ENCODE measurements around the gene ADGRG6. TPM values are rescaled to one million over a fixed set of nuclear protein-coding genes. Genes with fewer than 3 reads are reported as not detected.

The ADGRG6 gene
- total RNA-seq, 4 donors from 2014 or later, result 15.7 to 75.2 (median 19.2) TPM

DNA sequence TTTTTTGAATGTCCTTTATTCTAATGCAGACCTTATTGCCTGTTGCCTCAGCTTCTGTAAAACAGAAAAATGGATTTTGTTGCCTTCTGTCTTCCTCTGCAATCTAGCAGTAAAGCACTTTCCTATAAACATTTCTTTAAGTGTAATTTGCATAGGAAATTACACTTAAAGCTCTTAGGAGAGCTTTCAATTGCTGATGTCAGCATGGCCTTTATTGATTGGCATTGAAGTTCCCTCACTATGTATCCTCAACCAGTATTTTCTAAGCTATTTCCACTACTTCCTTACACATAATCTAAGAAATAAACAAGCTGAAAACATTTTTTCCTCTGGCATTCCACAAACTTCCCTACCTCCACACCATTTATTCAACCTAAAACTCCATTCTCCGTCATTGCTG lies 22.3 kb downstream of the ADGRG6 start:
- no peak for DNase-seq
- WGBS, 2 donors (ENCODE audit: low coverage in 1 of 2), result 74 to 90% methylated on average over 1 of the region's 1 CpG
- H3K27me3 ChIP-seq, result no peaks in the 10 kb centered on the region
- no peak overlapping the region for H3K4me3 ChIP-seq
- peaks cover 0 to 27% (median 7%) of the 10 kb centered on the region in 4 donors for H3K4me1 ChIP-seq
- in situ Hi-C loops (cut with MboI; ENCODE audit: low pct_ligation_motif_present in 1 of 4, low pct_unique_long_range_greater_than_20kb in 1 of 4, low sequenced_read_pairs in 3 of 4), result no loop called here
- TF ChIP-seq EP300 (IDR thresholded peaks at IDR 0.05; ENCODE audit: low read depth), result no peak
- H3K9me3 ChIP-seq, result no peaks in the 10 kb centered on the region
- H3K36me3 ChIP-seq, result no peaks in the 10 kb centered on the region
- intact Hi-C loops (cut with DNase I; ENCODE audit: low total_unique reads), result no loop called here
- peak overlapping the region in 3 of 4 donors; percentile 6 to 68 (median 41) for H3K27ac ChIP-seq

DNA sequence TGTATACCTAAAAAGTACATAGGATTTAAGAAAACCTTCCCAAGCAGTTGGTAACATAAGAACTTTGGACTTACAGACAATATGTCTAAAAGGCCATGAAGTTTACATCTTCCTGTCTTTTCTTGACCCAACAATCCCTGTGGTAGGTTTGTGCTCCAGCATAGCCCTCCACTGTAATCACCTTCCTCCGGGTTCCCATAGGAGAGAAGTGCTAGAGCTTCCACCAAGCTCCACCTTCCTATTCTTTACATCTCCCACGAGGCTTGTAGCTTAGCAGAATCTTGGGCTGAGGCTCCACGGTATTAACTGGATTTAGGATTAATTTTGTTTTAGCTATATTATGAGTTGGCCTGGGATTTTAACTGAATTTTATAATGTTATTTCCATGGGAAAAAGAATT lies 23.3 kb downstream of the ADGRG6 start:
- no peak for DNase-seq
- intact Hi-C loops (cut with DNase I; ENCODE audit: low total_unique reads) (no loop called here), in situ Hi-C loops (cut with MboI; ENCODE audit: low pct_ligation_motif_present in 1 of 4, low pct_unique_long_range_greater_than_20kb in 1 of 4, low sequenced_read_pairs in 3 of 4) (no loop called here)
- Histone ChIP-seq H3K27ac (no peak overlapping the region), H3K36me3 (no peaks in the 10 kb centered on the region), H3K9me3 (no peaks in the 10 kb centered on the region), H3K27me3 (no peaks in the 10 kb centered on the region), H3K4me1 (peaks cover 0 to 27% (median 7%) of the 10 kb centered on the region in 4 donors), H3K4me3 (no peak overlapping the region)
- WGBS, 2 donors (ENCODE audit: low coverage in 1 of 2), result 66 to 82% methylated on average over 3 of the region's 3 CpGs
- TF ChIP-seq, protein P1, sequence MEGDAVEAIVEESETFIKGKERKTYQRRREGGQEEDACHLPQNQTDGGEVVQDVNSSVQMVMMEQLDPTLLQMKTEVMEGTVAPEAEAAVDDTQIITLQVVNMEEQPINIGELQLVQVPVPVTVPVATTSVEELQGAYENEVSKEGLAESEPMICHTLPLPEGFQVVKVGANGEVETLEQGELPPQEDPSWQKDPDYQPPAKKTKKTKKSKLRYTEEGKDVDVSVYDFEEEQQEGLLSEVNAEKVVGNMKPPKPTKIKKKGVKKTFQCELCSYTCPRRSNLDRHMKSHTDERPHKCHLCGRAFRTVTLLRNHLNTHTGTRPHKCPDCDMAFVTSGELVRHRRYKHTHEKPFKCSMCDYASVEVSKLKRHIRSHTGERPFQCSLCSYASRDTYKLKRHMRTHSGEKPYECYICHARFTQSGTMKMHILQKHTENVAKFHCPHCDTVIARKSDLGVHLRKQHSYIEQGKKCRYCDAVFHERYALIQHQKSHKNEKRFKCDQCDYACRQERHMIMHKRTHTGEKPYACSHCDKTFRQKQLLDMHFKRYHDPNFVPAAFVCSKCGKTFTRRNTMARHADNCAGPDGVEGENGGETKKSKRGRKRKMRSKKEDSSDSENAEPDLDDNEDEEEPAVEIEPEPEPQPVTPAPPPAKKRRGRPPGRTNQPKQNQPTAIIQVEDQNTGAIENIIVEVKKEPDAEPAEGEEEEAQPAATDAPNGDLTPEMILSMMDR (IDR thresholded peaks at IDR 0.05), result no peak
- TF ChIP-seq POLR2AphosphoS5 (IDR thresholded peaks at IDR 0.05) (no peak), EP300 (IDR thresholded peaks at IDR 0.05; ENCODE audit: low read depth) (no peak), POLR2A (IDR thresholded peaks at IDR 0.05) (no peak)

DNA sequence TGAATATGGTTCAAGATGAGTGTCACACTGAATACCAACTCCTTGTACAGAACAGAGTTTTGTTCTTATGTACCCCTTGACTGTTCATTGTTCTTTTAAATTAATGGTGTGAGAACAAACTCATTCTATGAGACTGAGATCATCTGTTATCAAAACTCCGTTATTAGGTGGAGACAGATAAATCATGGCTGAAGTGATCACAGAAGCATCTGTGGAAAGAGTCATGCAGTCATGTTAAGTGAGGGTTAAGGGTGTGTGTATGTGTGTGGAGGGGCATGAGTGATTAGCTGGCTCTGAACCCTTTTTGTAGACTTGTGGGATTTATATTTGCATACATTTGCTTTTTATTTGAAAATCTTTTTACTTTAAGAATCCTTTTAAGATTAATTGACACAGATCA lies 24.7 kb downstream of the ADGRG6 start:
- H3K4me3 ChIP-seq, result no peak overlapping the region
- no peak overlapping the region for H3K27ac ChIP-seq
- H3K36me3 ChIP-seq, result no peaks in the 10 kb centered on the region
- H3K4me1 ChIP-seq, result peaks cover 0 to 27% (median 7%) of the 10 kb centered on the region in 4 donors
- no peak for DNase-seq
- H3K27me3 ChIP-seq, result no peaks in the 10 kb centered on the region
- in situ Hi-C loops (cut with MboI; ENCODE audit: low pct_ligation_motif_present in 1 of 4, low pct_unique_long_range_greater_than_20kb in 1 of 4, low sequenced_read_pairs in 3 of 4), result no loop called here
- no peaks in the 10 kb centered on the region for H3K9me3 ChIP-seq
- intact Hi-C loops (cut with DNase I; ENCODE audit: low total_unique reads), result no loop called here
- TF ChIP-seq EP300 (IDR thresholded peaks at IDR 0.05; ENCODE audit: low read depth), result no peak
- no peak for TF ChIP-seq POLR2A (IDR thresholded peaks at IDR 0.05)
- TF ChIP-seq POLR2AphosphoS5 (IDR thresholded peaks at IDR 0.05), result no peak
- TF ChIP-seq, protein P1 (IDR thresholded peaks at IDR 0.05), result no peak
- WGBS, 2 donors (ENCODE audit: low coverage in 1 of 2), result 60 to 79% methylated on average over 1 of the region's 1 CpG

DNA sequence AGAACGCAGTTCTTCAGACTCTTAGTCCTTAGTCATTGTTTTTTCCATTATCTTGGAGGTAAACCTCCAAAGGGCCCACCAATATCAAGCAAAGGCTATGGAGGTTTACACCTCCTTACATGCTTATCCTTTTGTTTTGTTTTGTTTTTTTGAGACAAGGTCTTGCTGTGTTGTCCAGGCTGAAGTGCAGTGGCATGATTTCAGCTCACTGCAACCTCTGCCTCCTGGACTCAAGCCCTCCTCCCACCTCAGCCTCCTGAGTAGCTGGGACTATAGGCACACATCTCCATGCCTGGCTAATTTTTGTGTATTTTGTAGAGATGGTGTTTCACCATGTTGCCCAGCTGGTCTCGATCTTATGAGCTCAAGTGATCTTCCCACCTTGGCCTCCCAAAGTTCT lies 26.3 kb downstream of the ADGRG6 start:
- Histone ChIP-seq H3K4me3 (no peak overlapping the region), H3K27ac (no peak overlapping the region), H3K27me3 (no peaks in the 10 kb centered on the region), H3K4me1 (peaks cover 0 to 18% (median 5%) of the 10 kb centered on the region in 4 donors), H3K36me3 (no peaks in the 10 kb centered on the region), H3K9me3 (no peaks in the 10 kb centered on the region)
- no peak for DNase-seq
- intact Hi-C loops (cut with DNase I; ENCODE audit: low total_unique reads), result no loop called here
- WGBS, 2 donors (ENCODE audit: low coverage in 1 of 2), result 84 to 91% methylated on average over 1 to 2 of the region's 2 CpGs
- TF ChIP-seq POLR2AphosphoS5 (IDR thresholded peaks at IDR 0.05) (no peak), EP300 (IDR thresholded peaks at IDR 0.05; ENCODE audit: low read depth) (no peak), POLR2A (IDR thresholded peaks at IDR 0.05) (no peak)
- TF ChIP-seq, protein P1 (IDR thresholded peaks at IDR 0.05), result no peak
- in situ Hi-C loops (cut with MboI; ENCODE audit: low pct_ligation_motif_present in 1 of 4, low pct_unique_long_range_greater_than_20kb in 1 of 4, low sequenced_read_pairs in 3 of 4), result no loop called here

DNA sequence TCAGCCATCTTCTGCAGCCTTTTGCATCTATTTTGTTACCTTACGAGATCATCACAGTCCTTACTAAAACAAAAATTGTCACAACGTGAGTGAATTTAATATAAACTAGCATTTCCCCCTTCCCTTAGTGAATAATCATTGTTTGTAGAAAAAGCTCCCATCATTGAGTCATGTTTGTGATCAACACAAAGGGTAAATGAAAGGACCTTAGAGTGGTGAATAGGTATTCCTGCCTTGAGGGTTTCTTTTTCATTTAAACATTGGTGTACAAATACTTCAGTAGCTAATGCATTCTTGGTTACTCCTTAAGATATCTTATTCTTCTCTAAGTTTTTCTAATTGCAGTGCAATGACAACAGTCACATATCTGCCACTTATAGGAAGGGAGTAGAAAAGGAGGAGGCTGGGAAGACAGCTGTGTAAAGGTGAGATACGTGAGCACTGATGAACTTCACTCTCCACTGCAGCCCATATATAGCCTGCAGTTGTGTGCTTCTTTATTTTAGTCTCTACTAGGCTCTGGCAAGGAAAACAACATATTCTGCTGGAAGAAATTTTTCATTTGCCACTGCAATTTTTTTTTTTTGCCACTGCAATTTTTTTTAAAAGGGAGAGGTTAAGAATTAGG lies 27.8 kb downstream of the ADGRG6 start:
- H3K4me1 ChIP-seq, result peaks cover 0 to 3% (median 0%) of the 10 kb centered on the region in 4 donors
- H3K27ac ChIP-seq, result no peak overlapping the region
- WGBS, 2 donors (ENCODE audit: low coverage in 1 of 2), result 69 to 76% methylated on average over 3 of the region's 3 CpGs
- H3K9me3 ChIP-seq, result no peaks in the 10 kb centered on the region
- TF ChIP-seq POLR2A (IDR thresholded peaks at IDR 0.05) (no peak), EP300 (IDR thresholded peaks at IDR 0.05; ENCODE audit: low read depth) (no peak), POLR2AphosphoS5 (IDR thresholded peaks at IDR 0.05) (no peak)
- TF ChIP-seq, protein P1 (IDR thresholded peaks at IDR 0.05), result no peak
- H3K4me3 ChIP-seq, result no peak overlapping the region
- H3K36me3 ChIP-seq, result no peaks in the 10 kb centered on the region
- H3K27me3 ChIP-seq, result no peaks in the 10 kb centered on the region
- no peak for DNase-seq
- in situ Hi-C loops (cut with MboI; ENCODE audit: low pct_ligation_motif_present in 1 of 4, low pct_unique_long_range_greater_than_20kb in 1 of 4, low sequenced_read_pairs in 3 of 4), result no loop called here
- intact Hi-C loops (cut with DNase I; ENCODE audit: low total_unique reads), result no loop called here
